ENCODE data around the gene CISD2. TPM values are rescaled to one million over a fixed set of nuclear protein-coding genes. Genes with fewer than 3 reads are reported as not detected.
"Not testable (repeated sequence)": the region's sequence is repeated elsewhere in the genome, so short reads cannot be mapped to it uniquely, and the experiment has no call there.

CISD2 gene, protein sequence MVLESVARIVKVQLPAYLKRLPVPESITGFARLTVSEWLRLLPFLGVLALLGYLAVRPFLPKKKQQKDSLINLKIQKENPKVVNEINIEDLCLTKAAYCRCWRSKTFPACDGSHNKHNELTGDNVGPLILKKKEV
- total RNA-seq = 10 to 100 TPM in 2 of 4 donors, 1 to 10 TPM in 2; 6.2 to 13.0 (median 9.1) TPM
- 10 to 100 TPM; 11.4 to 19.3 (median 15.7) TPM for polyA plus RNA-seq
- long read RNA-seq, donor 1, full-length matches to known transcripts = 7 of 8 reads
- long read RNA-seq, donor 1, partial matches to known transcripts = 0 of 8 reads
- long read RNA-seq, donor 1, other reads (novel, unspliced or antisense) = 1 of 8 reads
- long read RNA-seq, donor 2, full-length matches to known transcripts = 23 of 23 reads
- long read RNA-seq, donor 2, partial matches to known transcripts = 0 of 23 reads
- long read RNA-seq, donor 2, other reads (novel, unspliced or antisense) = 0 of 23 reads

DNA sequence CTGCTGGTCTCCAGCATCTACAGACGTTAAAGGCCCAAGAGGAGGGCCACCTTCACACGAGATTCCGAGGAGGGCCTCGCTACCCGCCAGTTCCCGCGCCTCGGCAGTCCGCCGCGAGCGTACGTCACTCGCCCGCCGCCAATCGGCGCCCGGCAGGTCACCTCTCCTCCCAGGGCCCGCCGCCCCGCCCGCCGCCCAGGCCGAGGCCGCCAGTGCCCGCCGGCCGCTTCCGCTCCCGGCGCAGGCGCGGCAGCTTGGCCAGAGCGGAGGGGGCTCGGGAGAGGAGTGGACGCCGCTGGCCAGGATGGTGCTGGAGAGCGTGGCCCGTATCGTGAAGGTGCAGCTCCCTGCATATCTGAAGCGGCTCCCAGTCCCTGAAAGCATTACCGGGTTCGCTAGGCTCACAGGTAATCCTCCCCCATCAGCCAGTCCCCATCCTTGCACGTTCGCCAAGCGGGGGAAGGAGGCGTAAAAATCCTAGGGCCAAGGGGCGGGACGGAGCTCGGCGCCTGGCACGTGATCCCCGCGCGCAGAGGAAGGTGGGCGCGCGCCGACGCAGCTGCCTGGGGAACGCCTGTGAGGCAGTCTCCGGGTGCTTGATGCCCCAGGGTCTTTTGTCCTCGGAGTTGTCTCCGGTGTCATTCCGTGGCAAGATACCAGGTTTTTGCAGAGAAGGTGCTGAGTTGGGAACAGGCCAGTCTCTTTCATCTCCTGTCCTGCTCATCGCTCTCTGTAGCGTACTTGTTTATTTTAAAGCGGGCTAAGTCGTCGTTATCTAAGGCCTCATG lies at the start of gene CISD2:
Gene CISD2, plus strand, starts transcription at position 212 of the 788 bp plus-strand sequence. Its CDS starts 93 bp downstream, at position 305.
- intact Hi-C loops (cut with DNase I) = loop anchor here (2.0 to 10.0 kb wide), 4 partner anchors 40 to 226 kb away; partner anchors contain the start of genes BDH2 (in 1 of the 2), MANBA (in 1 of the 2) and UBE2D3 (in 1 of the 2)
- ATAC-seq (peak; percentile 97 to 98 (median 98)), DNase-seq (peak; percentile 92 to 95)
- TF ChIP-seq, protein P1, sequence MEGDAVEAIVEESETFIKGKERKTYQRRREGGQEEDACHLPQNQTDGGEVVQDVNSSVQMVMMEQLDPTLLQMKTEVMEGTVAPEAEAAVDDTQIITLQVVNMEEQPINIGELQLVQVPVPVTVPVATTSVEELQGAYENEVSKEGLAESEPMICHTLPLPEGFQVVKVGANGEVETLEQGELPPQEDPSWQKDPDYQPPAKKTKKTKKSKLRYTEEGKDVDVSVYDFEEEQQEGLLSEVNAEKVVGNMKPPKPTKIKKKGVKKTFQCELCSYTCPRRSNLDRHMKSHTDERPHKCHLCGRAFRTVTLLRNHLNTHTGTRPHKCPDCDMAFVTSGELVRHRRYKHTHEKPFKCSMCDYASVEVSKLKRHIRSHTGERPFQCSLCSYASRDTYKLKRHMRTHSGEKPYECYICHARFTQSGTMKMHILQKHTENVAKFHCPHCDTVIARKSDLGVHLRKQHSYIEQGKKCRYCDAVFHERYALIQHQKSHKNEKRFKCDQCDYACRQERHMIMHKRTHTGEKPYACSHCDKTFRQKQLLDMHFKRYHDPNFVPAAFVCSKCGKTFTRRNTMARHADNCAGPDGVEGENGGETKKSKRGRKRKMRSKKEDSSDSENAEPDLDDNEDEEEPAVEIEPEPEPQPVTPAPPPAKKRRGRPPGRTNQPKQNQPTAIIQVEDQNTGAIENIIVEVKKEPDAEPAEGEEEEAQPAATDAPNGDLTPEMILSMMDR (IDR thresholded peaks at IDR 0.05) = no peak
- Histone ChIP-seq H3K27me3 (ENCODE audit: insufficient read depth in 3 of 3, low read length in 2 of 3) (no peaks in the 10 kb centered on the region), H3K27ac (peak within 1 kb of the TSS; percentile 91), H3K9me3 (no peaks in the 10 kb centered on the region), H3K36me3 (ENCODE audit: insufficient read depth in 1 of 2, low read depth in 1 of 2) (no peaks in the 10 kb centered on the region), H3K4me1 (peaks cover 20% of the 10 kb centered on the region), H3K4me3 (peak within 1 kb of the TSS; percentile 82)
- WGBS, 3 donors = 0% methylated on average over 64 to 71 of the region's 71 CpGs

DNA sequence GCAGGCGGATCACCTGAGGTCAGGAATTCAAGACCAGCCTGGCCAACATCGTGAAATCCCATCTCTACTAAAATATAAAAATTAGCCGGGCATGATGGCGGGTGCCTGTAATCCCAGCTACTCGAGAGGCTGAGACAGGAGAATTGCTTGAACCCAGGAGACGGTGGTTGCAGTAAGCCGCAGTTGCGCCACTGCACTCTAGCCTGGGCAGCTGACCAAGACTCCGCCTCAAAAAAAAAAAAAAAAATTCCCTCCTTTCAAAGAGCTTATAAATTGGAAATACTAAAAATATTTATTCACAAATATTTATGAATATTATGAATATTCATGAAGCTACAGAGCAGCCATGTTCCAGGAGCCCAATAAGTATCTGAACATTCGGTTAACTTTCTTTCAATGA lies 49.7 kb upstream of the CISD2 start:
- H3K4me3 ChIP-seq = peak overlapping the region; percentile 89
- WGBS, 3 donors = 59 to 78% (median 60%) methylated on average over 10 of the region's 10 CpGs
- H3K27me3 ChIP-seq (ENCODE audit: insufficient read depth in 3 of 3, low read length in 2 of 3); H3K9me3 ChIP-seq; DNase-seq; intact Hi-C loops (cut with DNase I): not testable (repeated sequence)
- H3K36me3 ChIP-seq (ENCODE audit: insufficient read depth in 1 of 2, low read depth in 1 of 2) = peaks cover 4 to 12% of the 10 kb centered on the region in 2 donors
- ATAC-seq = peak in 1 of 4 donors; percentile 37
- H3K27ac ChIP-seq = peak overlapping the region; percentile 54
- peaks cover 90% of the 10 kb centered on the region for H3K4me1 ChIP-seq

DNA sequence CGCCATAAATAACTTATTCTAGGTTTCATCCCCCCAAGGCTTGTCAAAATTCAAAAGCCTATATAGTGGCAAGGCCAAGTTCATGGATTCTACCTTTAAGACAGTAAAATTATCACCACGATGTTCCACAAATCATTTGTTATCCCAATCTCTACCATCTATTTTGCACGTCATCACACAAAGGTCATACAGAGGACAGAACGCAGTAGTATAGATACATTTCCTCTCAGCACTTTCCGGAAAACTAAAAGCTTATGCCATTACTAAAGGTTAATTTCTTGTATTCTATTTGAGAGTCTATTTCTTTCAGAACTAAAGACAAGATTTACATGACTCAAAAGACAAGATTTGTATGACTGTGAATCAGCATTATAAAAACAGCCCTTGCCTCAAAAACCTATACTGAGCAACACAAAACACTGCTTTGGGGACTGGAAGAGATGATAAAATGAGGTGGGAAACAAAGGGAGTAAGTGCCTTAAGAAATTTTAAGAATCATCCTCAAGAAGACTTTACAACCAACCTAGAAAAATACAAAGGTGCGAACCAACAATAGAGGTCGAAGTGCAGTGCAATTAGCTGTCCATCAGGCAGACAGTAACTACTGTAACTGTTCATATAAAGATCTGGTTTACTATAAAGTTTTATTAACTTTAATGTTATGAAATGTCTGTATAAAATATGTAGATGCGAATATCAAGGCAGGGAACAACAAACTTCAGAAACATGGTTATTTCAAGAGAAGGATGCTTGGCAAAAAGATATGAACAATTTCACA lies 49.0 kb upstream of the CISD2 start:
- DNase-seq = no peak

DNA sequence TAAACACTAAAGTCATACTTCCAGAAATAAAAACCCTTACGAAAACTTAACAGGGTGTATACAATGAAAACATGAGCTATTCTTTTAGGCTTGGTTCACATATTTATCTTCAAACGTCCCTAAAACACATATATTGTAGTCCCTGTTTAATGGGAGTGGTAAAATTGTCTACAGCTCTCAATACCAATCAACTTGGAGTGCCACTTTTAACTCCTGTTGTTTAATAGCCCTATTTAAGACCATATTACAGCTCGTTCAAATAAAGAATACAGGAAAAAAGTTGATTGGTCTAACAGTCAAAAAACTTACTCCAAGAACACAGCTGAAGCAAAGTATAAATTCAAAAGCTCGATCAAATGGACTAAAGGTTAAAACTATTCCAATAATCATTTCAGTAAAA lies 45.3 kb upstream of the CISD2 start:
- TF ChIP-seq, protein P1 (IDR thresholded peaks at IDR 0.05) = no peak
- ATAC-seq (no peak), DNase-seq (no peak)
- Histone ChIP-seq H3K27ac (peak overlapping the region; percentile 100), H3K9me3 (no peaks in the 10 kb centered on the region), H3K4me1 (peaks cover 59% of the 10 kb centered on the region), H3K36me3 (ENCODE audit: insufficient read depth in 1 of 2, low read depth in 1 of 2) (peaks cover 2 to 19% of the 10 kb centered on the region in 2 donors), H3K27me3 (ENCODE audit: insufficient read depth in 3 of 3, low read length in 2 of 3) (no peaks in the 10 kb centered on the region), H3K4me3 (peak overlapping the region; percentile 89)
- WGBS, 3 donors = 17 to 26% (median 21%) methylated on average over 4 of the region's 4 CpGs
- intact Hi-C loops (cut with DNase I) = no loop called here

More for the DNA sequence above, 49.0 kb upstream of the CISD2 start:
- H3K27me3 ChIP-seq (ENCODE audit: insufficient read depth in 3 of 3, low read length in 2 of 3) = no peaks in the 10 kb centered on the region
- H3K4me1 ChIP-seq = peaks cover 90% of the 10 kb centered on the region
- peak overlapping the region; percentile 54 for H3K27ac ChIP-seq
- no peaks in the 10 kb centered on the region for H3K9me3 ChIP-seq
- WGBS, 3 donors = 53 to 57% (median 57%) methylated on average over 8 of the region's 8 CpGs
- H3K4me3 ChIP-seq = peak overlapping the region; percentile 89
- intact Hi-C loops (cut with DNase I) = no loop called here
- H3K36me3 ChIP-seq (ENCODE audit: insufficient read depth in 1 of 2, low read depth in 1 of 2) = peaks cover 4 to 13% of the 10 kb centered on the region in 2 donors
- ATAC-seq = peak in 3 of 4 donors; percentile 12 to 43 (median 31)
- TF ChIP-seq, protein P1 (IDR thresholded peaks at IDR 0.05) = no peak

Data from psoas muscle (tissue), 8 donors.